GM12891 (cell line): Measurements from ENCODE around the gene AZI2.

ENCODE experiments used
- DNase-seq: peaks from one replicate; pipeline ENCODE4 v3.0.0; 2011; ENCODE audit warnings: low spot score; ENCODE audit not compliant: insufficient read length
- FAIRE-seq: peaks from 2 replicates; lab custom pipeline; 2011; peaks lifted over from hg19 to GRCh38; lab: Jason Lieb, UNC
- PAX5 ChIP-seq: IDR thresholded peaks from 2 replicates; pipeline ENCODE4 v1.6.1; 2011; ENCODE audit warnings: low read length, moderate library complexity, mild to moderate bottlenecking; ENCODE audit not compliant: insufficient read depth, severe bottlenecking
- POLR2A ChIP-seq: IDR thresholded peaks from 2 replicates; pipeline ENCODE4 v1.6.1; 2011; ENCODE audit warnings: low read depth, low read length, control low read depth
- POLR2AphosphoS5 ChIP-seq: IDR thresholded peaks from 2 replicates; pipeline ENCODE4 v1.6.1; 2011; ENCODE audit warnings: low read depth, low read length, control low read depth
- POU2F2 ChIP-seq: IDR thresholded peaks from 2 replicates; pipeline ENCODE4 v1.6.1; 2011; ENCODE audit warnings: low read depth, mild to moderate bottlenecking, control low read depth, low read length, moderate library complexity
- SPI1 ChIP-seq: IDR thresholded peaks from 2 replicates; pipeline ENCODE4 v1.6.1; 2011; ENCODE audit warnings: low read depth, low read length, control low read depth
- TAF1 ChIP-seq: IDR thresholded peaks from 2 replicates; pipeline ENCODE4 v1.6.1; 2011; ENCODE audit warnings: low read depth, low read length, control low read depth

The AZI2 gene

GRCh38 chr3:28290863-28291300 is 57.7 kb downstream of the AZI2 start:
- no peak for TF ChIP-seq PAX5
- TF ChIP-seq POLR2A, result no peak
- TF ChIP-seq POLR2AphosphoS5, result no peak
- TF ChIP-seq SPI1, result no peak
- TF ChIP-seq POU2F2, result no peak
- TF ChIP-seq TAF1, result no peak
- peak; percentile 45 for FAIRE-seq
- DNase-seq, result no peak

GRCh38 chr3:28287046-28287445 is 61.6 kb downstream of the AZI2 start:
- no peak for FAIRE-seq
- DNase-seq, result no peak
- TF ChIP-seq POLR2AphosphoS5, result no peak
- TF ChIP-seq POLR2A, result no peak
- no peak for TF ChIP-seq TAF1
- TF ChIP-seq SPI1, result no peak
- no peak for TF ChIP-seq POU2F2
- TF ChIP-seq PAX5, result no peak

DNA sequence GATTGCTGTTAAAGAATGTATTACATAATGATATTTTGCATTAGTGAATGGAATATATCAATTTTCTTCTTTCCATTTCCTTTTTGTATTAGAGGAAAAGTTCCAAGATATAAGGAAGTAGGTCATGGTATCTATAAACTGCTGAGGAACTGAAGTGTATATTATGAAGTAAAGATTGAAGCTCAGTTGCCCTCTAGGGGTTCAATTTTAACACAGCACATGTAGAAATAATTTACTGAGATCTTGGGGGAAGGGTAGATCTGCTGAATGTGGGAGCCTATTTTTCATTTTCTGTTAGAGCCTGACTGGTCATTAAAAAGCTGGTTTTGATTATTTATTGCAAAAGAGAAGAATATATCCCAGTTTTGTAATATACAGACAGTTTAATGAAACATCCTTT is 62.0 kb downstream of the AZI2 start:
- FAIRE-seq (peak; percentile 75), DNase-seq (no peak)
- TF ChIP-seq POU2F2, result no peak
- TF ChIP-seq POLR2AphosphoS5, result no peak
- TF ChIP-seq POLR2A, result no peak
- no peak for TF ChIP-seq PAX5
- no peak for TF ChIP-seq TAF1
- TF ChIP-seq SPI1, result no peak

DNA sequence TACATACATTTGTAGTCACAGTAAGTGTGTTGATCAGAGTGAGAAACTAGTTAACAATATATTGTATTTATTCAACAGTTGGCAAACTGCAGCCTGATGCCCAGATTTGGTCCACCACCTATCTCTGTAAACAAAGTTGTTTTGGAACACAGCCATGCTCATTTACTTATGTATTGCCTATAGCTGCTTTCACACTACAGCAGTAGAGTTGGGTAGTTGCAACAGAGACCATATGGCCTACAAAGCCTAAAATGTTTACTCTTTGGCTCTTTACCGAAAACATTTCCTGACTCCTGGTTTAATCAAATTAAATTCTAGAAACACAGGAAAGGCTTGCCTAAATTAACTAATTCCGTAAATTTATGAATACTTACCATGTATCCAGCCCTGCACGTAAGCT is 67.8 kb downstream of the AZI2 start:
- DNase-seq, result no peak
- no peak for FAIRE-seq
- TF ChIP-seq POLR2AphosphoS5 (no peak), POLR2A (no peak), SPI1 (no peak), POU2F2 (no peak), TAF1 (no peak), PAX5 (no peak)

DNA sequence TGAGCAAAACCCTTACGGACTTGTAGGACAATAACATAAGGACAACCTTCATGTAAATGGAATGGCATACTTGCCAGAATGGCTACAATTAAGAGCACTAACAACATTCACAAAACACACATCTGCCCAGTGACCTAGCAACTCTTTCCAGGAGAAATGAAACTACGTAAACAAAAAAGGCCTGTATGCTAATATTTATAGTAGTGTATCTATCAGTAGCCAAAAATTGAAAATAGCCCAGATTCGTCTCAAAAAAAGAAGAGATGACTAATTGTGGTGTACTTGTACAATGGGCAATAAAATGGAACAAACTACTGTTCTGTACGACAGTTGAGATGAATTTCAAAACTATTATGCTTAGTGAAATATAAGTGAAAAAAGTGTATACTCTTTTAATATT is 68.9 kb downstream of the AZI2 start:
- no peak for TF ChIP-seq PAX5
- no peak for TF ChIP-seq POLR2A
- TF ChIP-seq POLR2AphosphoS5, result no peak
- TF ChIP-seq SPI1, result no peak
- TF ChIP-seq TAF1, result no peak
- TF ChIP-seq POU2F2, result no peak
- DNase-seq (no peak), FAIRE-seq (no peak)

- TF ChIP-seq TAF1 (no peak), PAX5 (no peak), POU2F2 (no peak), POLR2A (no peak), POLR2AphosphoS5 (no peak)
- FAIRE-seq (no peak), DNase-seq (no peak)
Measured at GRCh38 chr3:28278918-28279317, 69.7 kb downstream of the AZI2 start.

DNA sequence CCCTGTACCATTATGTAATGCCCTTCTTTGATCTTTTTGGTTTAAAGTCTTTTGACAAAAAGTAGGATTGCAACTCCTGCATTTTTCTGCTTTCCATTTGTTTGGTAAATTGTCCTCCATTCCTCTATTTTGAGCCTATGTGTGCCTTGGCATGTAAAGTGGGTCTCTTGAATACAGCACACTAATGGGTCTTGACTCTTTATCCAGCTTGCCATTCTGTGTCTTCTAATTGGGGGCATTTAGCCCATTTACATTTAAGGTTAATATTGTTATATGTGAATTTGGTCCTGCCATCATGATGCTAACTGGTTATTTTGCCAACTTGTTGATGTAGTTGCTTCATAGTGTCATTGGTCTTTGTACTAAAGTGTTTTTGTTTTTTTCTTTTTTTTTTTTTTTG is 74.8 kb downstream of the AZI2 start:
- no peak for TF ChIP-seq POLR2AphosphoS5
- DNase-seq (no peak), FAIRE-seq (no peak)
